Urothelium cell line (cell line): ENCODE results near the gene AHRR.
"Not testable (repeated sequence)": the region's sequence is repeated elsewhere in the genome, so short reads cannot be mapped to it uniquely, and the experiment has no call there.

Experiments used
- DNase-seq: peaks from one replicate; pipeline ENCODE4 v3.0.0; 2011; ENCODE audit warnings: low spot score, mixed read lengths
- FAIRE-seq: peaks from 2 replicates; lab custom pipeline; 2011; peaks lifted over from hg19 to GRCh38; lab: Jason Lieb, UNC

Gene AHRR

GRCh38 chr5:479566-480319, 158.2 kb downstream of the AHRR start:
- no peak for DNase-seq
- FAIRE-seq, result no peak

- no peak for DNase-seq
- no peak for FAIRE-seq
Measured at GRCh38 chr5:481347-481746, 159.8 kb downstream of the AHRR start.

DNA sequence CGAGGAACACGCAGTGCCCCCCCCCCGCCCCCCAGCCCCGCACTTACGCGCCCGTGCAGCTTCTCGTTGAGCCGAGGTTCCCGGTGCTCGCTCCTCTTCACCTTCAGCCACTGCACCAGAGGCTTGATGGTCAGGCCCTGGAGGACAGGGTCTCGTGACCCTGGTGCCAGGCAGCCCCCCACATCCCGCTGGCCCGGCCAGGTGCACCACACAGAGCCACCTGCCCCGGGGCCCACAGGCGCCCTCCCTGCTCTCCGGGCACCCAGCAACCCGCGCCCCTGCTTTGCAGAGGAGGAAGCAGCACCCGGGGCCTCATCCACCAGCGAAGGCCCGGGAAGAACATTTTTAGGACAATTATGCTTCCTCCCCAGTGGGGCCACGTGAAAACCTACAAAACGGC, 160.5 kb downstream of the AHRR start:
- FAIRE-seq (no peak), DNase-seq (no peak)

GRCh38 chr5:482506-482905, 161.0 kb downstream of the AHRR start:
- no peak for FAIRE-seq
- DNase-seq, result no peak

DNA sequence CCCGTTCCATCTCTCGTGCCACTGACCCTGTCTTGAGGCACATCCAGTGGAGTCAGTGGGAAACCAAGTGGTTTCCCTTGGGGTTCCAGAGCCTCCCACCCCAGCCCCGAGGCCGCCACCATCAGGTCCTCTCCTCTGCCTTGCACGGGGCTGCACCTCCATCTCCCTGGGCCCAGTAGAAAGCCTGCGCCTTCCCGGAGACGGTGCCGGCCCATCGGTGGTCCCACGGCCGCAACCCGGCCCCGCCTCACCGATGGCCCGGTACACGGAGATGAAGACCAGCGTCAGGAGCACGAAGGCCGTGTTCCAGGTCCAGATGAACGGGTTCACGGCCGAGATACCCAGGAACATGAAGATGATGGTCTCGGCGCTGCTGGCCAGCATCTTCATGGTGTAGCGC, 161.5 kb downstream of the AHRR start:
- FAIRE-seq (no peak), DNase-seq (no peak)

DNA sequence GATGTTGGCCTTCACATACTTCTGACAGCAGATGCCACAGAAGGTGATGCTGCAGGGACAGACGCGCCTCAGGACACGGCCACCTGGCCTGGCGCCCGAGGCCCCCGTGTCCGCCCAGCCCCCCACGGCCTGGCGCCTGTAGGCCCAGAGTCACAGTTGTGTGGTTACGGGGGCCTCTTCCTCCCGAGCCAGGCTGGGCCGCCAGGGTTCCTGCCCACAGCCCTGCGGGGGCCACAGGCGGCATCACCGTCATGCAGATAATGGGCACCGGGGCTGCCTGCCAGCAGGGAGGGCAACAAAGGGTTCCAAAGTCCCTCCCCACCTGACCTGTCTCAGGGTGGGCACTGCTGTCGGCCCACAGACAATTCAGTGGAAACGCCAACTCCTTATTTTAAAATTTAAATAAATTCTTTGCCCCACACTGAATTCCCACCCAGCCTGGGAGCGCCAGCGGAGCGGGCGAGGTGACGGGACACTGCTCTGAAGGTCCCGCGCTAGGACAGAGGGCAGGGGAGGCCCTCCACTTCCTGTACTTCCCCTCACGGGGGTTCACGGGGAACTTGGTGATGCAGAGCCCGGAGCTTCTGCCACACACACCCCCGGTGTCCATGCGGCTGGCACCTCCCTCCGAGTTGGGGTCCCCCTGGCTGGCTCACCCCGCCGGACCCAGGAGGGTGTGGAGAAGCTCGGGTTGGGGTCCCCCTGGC, 162.1 kb downstream of the AHRR start:
- DNase-seq, result no peak
- FAIRE-seq, result no peak

GRCh38 chr5:484556-484955, 163.0 kb downstream of the AHRR start:
- no peak for FAIRE-seq
- DNase-seq, result no peak

DNA sequence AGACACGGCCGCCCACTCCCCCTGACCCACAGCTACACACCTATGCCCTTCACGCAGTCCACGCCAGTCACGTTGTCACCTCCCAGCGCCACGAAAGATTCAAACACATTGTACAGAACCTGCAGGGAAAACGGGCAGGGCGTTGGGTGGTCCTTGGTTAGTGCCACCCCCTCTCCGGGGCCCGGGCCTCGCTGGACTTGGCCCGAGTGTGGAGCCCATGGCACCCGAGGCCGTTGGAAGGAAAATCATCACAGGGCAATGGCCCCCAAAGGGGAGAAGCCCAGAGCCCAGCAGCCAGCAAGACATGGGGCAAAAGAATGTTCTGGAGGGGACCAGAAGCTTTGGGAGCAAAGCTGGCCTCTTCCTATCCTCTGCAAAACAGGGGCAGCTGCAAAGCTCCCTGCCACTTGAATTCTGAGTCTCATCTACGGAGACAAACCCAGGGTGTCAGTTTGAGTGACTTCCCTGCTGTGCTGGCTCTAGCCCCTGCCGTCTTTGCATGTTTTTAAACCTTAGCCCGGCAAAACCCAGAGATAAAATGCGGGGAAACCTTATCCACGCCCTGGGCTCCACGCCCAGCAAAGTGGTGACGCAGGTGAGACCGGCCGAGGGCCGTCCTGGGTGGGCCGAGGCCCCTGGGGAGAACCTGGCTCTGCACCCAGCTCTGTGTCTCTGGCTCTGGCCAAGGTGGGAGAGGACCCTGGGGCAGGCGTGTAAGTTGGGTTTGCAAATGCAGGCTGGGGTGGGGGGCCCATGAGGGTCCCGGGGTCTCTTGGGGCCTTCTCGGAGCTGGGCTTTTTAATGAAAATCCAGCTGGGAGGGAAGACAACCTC, 163.8 kb downstream of the AHRR start:
- no peak for DNase-seq
- no peak for FAIRE-seq

- FAIRE-seq (no peak), DNase-seq (no peak)
Measured at GRCh38 chr5:485946-486491, 164.5 kb downstream of the AHRR start.

- not testable (repeated sequence) for FAIRE-seq, DNase-seq
Measured at GRCh38 chr5:486597-486996, 165.1 kb downstream of the AHRR start.
